OCI-LY3 (cell line): Measurements from ENCODE around the gene LTBP4.

ENCODE experiments used
- H2AFZ ChIP-seq: fragments of 200-600, 300-600 bp; shearing (Covaris generic); 2 replicates; pipeline ENCODE4 v1.6.0; 2014; ENCODE audit warnings: antibody characterized with exemption, low read depth, low read length
- H3K27ac ChIP-seq: fragments of 200-600, 300-600 bp; sonication (generic); 2 replicates; pipeline ENCODE4 v1.5.1; 2014; ENCODE audit warnings: mild to moderate bottlenecking, low read length, moderate library complexity, mixed read lengths
- H3K27me3 ChIP-seq: fragments of 200-600, 300-600 bp; sonication (generic); 2 replicates; pipeline ENCODE4 v1.6.1; 2014; ENCODE audit warnings: low read depth, low read length, mixed read lengths
- H3K36me3 ChIP-seq: fragments of 200-600, 300-600 bp; sonication (generic); replicated peaks from 2 replicates; pipeline ENCODE3; 2014; ENCODE audit warnings: low read depth, low read length, mixed read lengths
- H3K4me1 ChIP-seq: fragments of 300-600, 200-600 bp; sonication (generic); 2 replicates; pipeline ENCODE4 v1.6.1; 2014; ENCODE audit warnings: low read length, mixed read lengths
- H3K4me2 ChIP-seq: fragments of 200-600, 300-600 bp; sonication (generic); 2 replicates; pipeline ENCODE4 v1.6.1; 2014; ENCODE audit warnings: low read length, mixed read lengths
- H3K4me3 ChIP-seq: fragments of 300-600, 200-600 bp; sonication (generic); 2 replicates; pipeline ENCODE4 v1.5.1; 2014; ENCODE audit warnings: antibody characterized with exemption, mild to moderate bottlenecking, low read length, moderate library complexity
- H3K79me2 ChIP-seq: fragments of 300-600, 200-600 bp; shearing (Covaris generic); 2 replicates; pipeline ENCODE4 v1.6.1; 2014; ENCODE audit warnings: mild to moderate bottlenecking, low read length, mixed read lengths
- H3K9ac ChIP-seq: fragments of 300-600, 200-600 bp; shearing (Covaris generic); 2 replicates; pipeline ENCODE4 v1.6.0; 2014; ENCODE audit warnings: mild to moderate bottlenecking, low read length, moderate library complexity
- H3K9me3 ChIP-seq: fragments of 200-600, 300-600 bp; shearing (Covaris generic); 2 replicates; pipeline ENCODE4 v1.6.1; 2014; ENCODE audit warnings: low read length, mixed read lengths; ENCODE audit not compliant: insufficient read depth
- H4K20me1 ChIP-seq: fragments of 200-600, 300-600 bp; sonication (generic); 2 replicates; pipeline ENCODE4 v1.6.1; 2016; ENCODE audit warnings: low read length, mixed read lengths; ENCODE audit not compliant: insufficient read depth
- EZH2phosphoT487 ChIP-seq: fragments of 200-600 bp; shearing (Covaris generic); IDR thresholded peaks from 2 replicates; pipeline ENCODE4 v1.6.1; 2018; ENCODE audit warnings: antibody characterized with exemption, mixed run types, low read depth
- TF ChIP-seq, protein P1 (sequence below): fragments of 200-600, 300-600 bp; sonication (generic); IDR thresholded peaks from 2 replicates; pipeline ENCODE4 v1.5.1; 2014; ENCODE audit warnings: antibody characterized with exemption, low read length, low read depth

Gene LTBP4

DNA sequence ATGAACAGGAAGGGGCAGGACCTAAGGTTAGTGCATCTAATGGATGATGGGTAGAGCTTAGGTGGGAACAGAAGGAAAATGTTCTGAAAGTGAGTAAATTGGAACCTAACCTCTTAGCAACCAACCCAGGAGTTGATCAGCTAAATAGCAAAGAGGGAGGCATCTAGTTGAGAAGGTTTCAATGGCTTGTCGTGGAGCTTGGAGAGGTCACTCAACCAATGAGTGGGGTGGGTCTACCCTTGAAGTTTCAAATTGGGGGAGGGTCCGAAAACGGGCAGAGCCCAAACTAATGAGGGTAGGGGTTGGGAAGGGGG, 30.2 kb upstream of the LTBP4 start:
- Histone ChIP-seq H3K4me2 (peak overlapping the region; percentile 78), H3K4me3 (peak overlapping the region; percentile 71), H3K9ac (no peak overlapping the region), H3K36me3 (no peaks in the 10 kb centered on the region), H4K20me1 (no peaks in the 10 kb centered on the region), H3K79me2 (no peaks in the 10 kb centered on the region), H3K4me1 (peaks cover 12% of the 10 kb centered on the region), H3K27ac (no peak overlapping the region), H2AFZ (peak overlapping the region; percentile 60), H3K9me3 (no peaks in the 10 kb centered on the region), H3K27me3 (no peaks in the 10 kb centered on the region)
- TF ChIP-seq EZH2phosphoT487 = no peak
- TF ChIP-seq, protein P1, sequence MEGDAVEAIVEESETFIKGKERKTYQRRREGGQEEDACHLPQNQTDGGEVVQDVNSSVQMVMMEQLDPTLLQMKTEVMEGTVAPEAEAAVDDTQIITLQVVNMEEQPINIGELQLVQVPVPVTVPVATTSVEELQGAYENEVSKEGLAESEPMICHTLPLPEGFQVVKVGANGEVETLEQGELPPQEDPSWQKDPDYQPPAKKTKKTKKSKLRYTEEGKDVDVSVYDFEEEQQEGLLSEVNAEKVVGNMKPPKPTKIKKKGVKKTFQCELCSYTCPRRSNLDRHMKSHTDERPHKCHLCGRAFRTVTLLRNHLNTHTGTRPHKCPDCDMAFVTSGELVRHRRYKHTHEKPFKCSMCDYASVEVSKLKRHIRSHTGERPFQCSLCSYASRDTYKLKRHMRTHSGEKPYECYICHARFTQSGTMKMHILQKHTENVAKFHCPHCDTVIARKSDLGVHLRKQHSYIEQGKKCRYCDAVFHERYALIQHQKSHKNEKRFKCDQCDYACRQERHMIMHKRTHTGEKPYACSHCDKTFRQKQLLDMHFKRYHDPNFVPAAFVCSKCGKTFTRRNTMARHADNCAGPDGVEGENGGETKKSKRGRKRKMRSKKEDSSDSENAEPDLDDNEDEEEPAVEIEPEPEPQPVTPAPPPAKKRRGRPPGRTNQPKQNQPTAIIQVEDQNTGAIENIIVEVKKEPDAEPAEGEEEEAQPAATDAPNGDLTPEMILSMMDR = no peak

DNA sequence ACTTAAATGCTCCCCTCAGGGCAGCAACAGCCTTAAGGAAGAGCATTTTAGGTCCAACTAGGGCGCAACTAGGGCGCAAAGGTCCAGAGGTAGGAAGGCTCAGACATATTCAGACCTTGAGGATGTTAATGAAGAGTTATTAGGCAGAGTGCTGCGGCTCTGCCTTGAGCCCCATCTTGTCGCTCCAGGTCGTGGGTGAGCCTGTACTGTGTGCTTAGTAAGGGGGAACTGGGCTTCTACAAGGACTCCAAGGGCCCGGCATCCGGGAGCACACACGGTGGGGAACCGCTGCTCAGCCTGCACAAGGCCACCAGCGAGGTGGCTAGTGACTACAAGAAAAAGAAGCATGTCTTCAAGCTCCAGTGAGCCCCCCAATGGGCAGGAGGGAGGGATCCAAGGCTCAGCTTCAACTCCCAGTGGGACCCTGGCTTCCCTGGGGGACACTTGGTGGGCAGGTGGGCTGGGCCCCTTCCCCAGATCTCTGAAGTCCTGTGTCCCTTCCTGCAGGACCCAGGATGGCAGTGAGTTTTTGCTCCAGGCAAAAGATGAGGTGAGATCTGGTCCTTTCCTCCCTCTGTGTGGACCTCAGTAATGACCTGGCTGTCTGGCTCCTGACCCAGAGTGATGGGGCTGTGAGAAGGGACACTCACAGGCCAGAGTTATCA, 29.2 kb upstream of the LTBP4 start:
- no peak overlapping the region for H3K4me2 ChIP-seq

DNA sequence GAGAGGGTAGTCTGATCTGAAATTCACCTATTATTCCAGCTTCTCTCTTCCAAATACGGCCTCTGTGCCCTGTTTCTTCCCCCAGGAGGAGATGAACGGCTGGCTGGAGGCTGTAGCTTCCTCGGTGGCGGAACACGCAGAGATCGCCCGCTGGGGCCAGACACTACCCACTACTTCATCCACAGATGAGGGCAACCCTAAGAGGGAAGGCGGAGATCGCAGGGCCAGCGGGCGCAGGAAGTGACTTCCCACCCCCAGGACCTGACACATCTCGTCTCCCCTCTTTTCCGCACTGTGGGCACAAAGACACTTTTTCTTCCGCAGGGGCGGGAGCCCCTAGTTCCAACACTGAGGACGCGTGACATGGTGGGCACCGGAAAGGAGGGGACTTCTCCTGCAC, 25.8 kb upstream of the LTBP4 start:
- peaks cover 18% of the 10 kb centered on the region for H3K4me1 ChIP-seq
- H2AFZ ChIP-seq = no peak overlapping the region
- peaks cover 8% of the 10 kb centered on the region for H3K36me3 ChIP-seq
- no peaks in the 10 kb centered on the region for H3K9me3 ChIP-seq
- no peak overlapping the region for H3K27ac ChIP-seq
- peaks cover 11% of the 10 kb centered on the region for H3K79me2 ChIP-seq
- no peak overlapping the region for H3K9ac ChIP-seq
- no peaks in the 10 kb centered on the region for H3K27me3 ChIP-seq
- TF ChIP-seq, protein P1 = no peak
- TF ChIP-seq EZH2phosphoT487 = no peak
- no peak overlapping the region for H3K4me2 ChIP-seq
- H3K4me3 ChIP-seq = no peak overlapping the region
- H4K20me1 ChIP-seq = no peaks in the 10 kb centered on the region

More for the DNA sequence above, 29.2 kb upstream of the LTBP4 start:
- Histone ChIP-seq H3K27me3 (no peaks in the 10 kb centered on the region), H4K20me1 (no peaks in the 10 kb centered on the region), H3K4me3 (no peak overlapping the region), H3K27ac (no peak overlapping the region), H2AFZ (no peak overlapping the region), H3K36me3 (no peaks in the 10 kb centered on the region), H3K9ac (no peak overlapping the region), H3K9me3 (no peaks in the 10 kb centered on the region), H3K4me1 (peaks cover 15% of the 10 kb centered on the region), H3K79me2 (peaks cover under 1% of the 10 kb centered on the region)
- no peak for TF ChIP-seq EZH2phosphoT487
- TF ChIP-seq, protein P1 = no peak

DNA sequence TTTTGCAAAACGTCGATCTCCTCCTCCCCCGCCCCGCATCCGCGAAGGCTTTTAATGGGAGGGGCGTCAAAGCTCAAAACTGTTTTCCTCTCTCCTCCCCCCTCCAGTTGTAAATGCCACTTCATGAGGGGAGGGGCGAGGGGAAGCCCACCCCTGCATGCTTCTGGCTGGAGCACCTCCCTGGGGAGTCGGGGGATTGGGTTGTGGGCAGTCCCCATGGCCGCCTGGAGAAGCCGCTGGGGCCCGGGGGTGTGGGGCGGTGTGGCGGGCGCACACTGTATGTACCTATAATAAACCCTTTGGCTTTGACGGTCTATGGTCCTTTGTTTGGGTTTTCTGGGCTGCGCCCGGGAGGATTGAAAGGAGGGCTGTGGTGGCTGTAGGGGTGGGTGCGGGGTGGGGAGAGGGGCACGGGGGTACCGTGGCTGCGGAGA, 25.0 kb upstream of the LTBP4 start:
- Histone ChIP-seq H3K79me2 (peaks cover 11% of the 10 kb centered on the region), H3K4me2 (peak overlapping the region; percentile 83), H2AFZ (peak overlapping the region; percentile 62), H4K20me1 (no peaks in the 10 kb centered on the region), H3K9ac (peak overlapping the region; percentile 71), H3K4me1 (peaks cover 15% of the 10 kb centered on the region), H3K36me3 (peaks cover 8% of the 10 kb centered on the region), H3K9me3 (no peaks in the 10 kb centered on the region), H3K27me3 (no peaks in the 10 kb centered on the region), H3K27ac (no peak overlapping the region), H3K4me3 (peak overlapping the region; percentile 90)
- no peak for TF ChIP-seq EZH2phosphoT487
- TF ChIP-seq, protein P1 = no peak
